ENCODE data around the gene FKBP6.
"Not testable (repeated sequence)": the region's sequence is repeated elsewhere in the genome, so short reads cannot be mapped to it uniquely, and the experiment has no call there.

The FKBP6 gene

DNA sequence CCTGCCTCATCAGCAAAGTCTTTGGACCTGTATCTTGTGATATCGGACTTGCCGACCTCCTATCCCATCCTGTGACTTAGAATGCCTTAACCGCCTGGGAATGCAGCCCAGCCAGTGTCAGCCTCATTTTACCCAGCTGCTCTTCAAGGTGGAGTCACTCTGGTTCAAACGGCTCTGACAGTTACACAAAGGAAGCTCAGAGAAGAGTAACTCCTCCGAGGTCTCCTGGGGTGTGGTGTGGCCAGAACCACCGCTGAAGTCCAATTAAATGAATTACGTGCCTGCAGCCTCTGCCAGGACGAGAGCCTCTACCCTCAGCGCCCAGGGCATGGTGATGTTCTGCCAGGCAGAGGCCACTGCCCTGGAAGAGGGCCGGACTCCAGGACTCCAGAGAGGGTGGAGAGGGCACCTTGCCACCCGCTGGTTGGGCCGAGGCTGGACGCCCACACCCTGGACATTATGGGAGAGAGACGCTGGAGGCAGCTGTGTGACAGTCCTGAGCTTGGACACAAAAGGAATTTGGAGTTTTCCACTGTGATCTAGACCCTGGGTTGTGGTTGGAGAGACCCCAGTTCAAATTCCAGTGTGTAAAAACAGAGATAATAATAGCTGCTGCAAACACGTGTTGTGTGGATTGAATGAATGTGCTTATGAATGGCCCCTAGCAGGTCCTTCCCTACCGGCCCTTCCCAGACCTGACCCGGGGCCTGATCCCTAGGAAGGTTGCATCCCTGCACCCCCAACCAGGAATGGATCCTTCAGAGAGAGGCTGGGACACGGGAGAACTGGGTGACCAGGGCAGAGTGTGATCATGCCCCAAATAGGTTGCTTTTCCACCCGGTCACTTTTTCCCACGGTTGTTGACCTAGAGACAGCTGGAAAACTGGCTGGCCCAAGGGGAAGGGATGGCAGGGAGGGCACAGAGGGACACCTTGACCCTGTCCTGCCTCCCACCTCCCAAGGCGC, 67.9 kb downstream of the FKBP6 start:
- no peak for DNase-seq

GRCh38 chr7:73397521-73398281, 69.7 kb downstream of the FKBP6 start:
- no peak for DNase-seq

GRCh38 chr7:73399185-73400050, 71.5 kb downstream of the FKBP6 start:
- peak; percentile 11 for DNase-seq

DNA sequence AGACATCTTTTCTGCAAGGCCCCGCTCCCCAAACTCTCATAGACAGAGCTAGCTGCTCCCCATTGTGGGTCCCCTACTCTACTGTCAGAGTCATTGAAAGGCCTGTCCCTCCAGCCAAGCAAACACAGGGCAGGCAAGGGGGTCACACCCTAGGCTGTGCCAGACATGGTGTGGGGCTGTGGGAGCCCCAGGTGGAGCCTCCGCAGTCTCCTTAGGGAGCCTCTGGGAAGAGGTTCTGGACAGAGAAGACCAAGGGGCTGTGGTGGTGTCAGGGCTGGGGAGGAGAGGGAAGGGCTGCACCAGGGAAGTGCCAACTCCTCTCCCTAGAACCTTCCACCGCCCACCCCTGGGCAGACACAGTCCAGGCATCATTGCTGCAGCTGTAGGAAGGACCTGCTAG, 76.9 kb downstream of the FKBP6 start:
- DNase-seq = not testable (repeated sequence)

Data from activated effector memory CD4-positive, alpha-beta T cell treated with Interleukin-2 at 50 U/mL for 16 hours (primary cell).